CD4-positive, alpha-beta T cell treated with Interleukin-4 for 4 hours (primary cell): Measurements from ENCODE around the gene CASKIN2.
A peak's percentile ranks its signal among the peaks of the same experiment; 100 is the strongest.
"Not testable (repeated sequence)": the region's sequence is repeated elsewhere in the genome, so short reads cannot be mapped to it uniquely, and the experiment has no call there.

ENCODE experiments used
- DNase-seq: peaks from one replicate; pipeline ENCODE4 v3.0.0-alpha.2; 2020

CASKIN2 gene

DNA sequence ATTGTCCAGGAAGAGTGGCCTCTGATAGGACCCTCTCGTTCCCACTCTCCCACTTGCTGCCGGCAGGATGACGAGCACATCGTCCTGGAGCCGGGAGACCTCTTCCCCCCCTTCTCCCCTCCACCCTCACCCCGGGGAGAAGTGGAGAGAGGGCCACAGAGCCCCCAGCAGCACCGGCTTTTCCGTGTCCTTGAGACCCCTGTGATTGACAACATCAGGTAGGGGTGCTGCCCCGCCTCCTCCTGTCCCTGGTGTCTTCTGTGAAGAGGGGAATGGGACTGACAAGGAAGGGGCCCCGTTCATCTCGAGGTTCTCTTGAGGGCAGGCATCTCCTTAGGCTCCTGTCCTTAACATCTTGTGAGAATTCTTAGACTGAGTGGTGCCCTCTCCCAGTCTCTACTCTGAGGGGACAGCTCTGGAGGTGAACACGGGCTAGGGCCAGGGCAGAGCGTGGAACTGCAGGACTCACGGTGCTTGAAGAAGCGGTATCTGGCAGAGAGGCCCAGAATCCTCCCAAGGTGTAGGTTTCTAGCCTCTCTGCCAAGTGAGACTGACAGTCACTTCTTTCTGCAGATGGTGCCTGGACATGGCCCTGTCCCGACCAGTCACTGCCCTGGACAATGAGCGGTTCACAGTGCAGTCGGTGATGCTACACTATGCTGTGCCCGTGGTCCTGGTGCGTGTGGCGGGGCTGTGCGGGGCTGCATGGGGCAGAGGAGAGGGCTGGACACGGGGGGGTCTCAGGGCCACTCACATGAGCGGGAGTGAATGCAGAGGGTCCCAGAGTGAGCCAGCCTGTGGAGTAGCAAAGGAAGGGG is 26.4 kb downstream of the CASKIN2 start:
- DNase-seq, result no peak

DNA sequence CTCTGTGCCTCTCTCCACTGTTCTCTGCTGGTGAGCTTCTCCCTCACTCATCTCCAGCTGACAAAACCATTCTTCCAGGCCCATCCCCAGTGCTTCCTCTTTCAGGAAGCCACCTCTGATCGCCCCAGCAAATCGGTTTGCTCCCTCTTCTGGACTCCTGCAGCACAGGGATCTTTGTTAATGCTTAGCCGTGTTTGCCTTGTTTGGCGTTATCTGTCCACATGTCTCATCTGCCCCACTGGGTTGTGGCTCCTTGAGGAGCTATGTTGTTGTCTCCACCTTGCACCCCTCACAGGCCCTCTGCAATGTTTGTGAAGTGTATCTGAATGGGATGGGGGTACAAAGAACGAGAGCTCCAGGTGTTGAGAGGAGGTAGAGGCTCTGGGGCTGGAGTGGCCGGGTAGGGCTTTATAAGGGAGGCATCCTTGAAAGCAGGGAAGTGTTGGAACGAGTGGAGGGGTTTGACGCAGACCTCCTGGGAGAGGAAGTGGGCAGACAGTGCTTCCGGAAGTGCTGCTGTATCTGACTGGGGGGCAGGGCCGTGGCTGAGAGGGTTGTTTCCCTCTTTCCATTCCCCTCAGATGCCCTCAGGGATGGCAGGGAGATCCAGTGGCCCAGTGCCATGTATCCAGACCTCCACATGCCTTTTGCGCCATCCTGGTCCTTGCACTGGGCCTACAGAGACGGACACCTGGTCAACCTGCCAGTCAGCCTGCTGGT is 27.8 kb downstream of the CASKIN2 start:
- peak; percentile 46 for DNase-seq

- DNase-seq, result no peak
These were observed 28.4 kb downstream of the CASKIN2 start for GRCh38 chr17:75486951-75487350.

- DNase-seq, result no peak
These were observed 29.2 kb downstream of the CASKIN2 start for GRCh38 chr17:75486151-75486550.

DNA sequence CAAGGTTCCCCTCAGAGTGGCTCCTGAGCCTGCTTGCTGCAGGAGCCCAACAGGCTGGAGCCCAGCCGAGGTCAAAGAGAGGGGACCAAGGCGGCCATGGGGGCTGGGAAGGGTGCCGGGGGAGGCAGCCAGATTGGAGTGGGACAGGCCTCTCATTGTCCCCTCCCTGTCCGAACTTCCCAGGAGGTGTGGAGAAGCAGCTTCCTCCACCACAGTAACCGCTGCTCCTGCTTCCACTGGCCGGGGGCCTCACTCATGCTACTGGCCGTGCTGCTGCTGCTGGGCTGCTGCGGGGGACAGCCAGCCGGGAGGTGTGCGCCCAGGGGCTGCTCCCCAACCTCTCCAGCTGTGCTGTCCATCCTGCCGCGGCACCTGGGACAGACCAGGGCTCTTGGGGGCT is 29.6 kb downstream of the CASKIN2 start:
- no peak for DNase-seq

GRCh38 chr17:75482098-75482942 is 33.0 kb downstream of the CASKIN2 start:
- no peak for DNase-seq

- DNase-seq, result no peak
These were observed 33.9 kb downstream of the CASKIN2 start for GRCh38 chr17:75481194-75482068.

- DNase-seq, result no peak
These were observed 35.1 kb downstream of the CASKIN2 start for GRCh38 chr17:75480281-75480680.

- DNase-seq, result no peak
These were observed 36.8 kb downstream of the CASKIN2 start for GRCh38 chr17:75478508-75478907.

- DNase-seq, result not testable (repeated sequence)
These were observed 37.9 kb downstream of the CASKIN2 start for GRCh38 chr17:75477490-75477862.

DNA sequence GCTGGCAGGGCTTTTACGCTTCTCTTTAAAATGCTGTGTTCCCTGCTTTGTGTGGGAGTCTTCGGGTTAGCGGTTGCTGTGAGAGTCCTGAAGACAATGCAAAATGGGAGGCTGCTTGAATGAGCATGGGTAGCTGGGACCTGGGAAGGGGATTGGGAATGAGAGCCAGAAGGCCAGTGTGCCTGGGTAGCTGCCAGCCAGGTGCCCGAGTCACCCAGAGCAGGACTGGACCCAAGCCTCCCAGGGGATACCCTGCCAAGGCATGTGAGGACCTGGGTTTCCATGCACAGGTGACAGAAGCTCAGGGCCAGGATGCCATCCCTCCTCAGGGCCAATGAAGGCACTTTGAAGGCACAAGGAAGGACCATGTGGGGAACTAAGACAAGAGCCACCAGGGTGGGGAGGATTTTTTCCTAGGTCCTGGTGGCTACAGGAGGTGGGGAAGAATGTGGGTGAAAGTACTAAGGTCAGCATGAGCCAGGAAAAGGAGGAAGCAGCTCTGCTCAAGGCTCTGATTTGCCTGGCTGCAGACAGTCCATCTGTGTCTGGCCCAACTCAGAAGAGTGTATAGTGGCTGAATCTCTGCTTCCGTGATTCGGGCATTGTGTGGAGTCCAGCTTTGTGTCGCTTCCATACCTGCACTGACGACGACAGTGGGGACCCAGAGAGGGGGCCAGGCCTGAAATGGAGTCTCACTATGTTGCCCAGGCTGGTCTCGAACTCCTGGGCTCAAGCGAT is 38.4 kb downstream of the CASKIN2 start:
- no peak for DNase-seq

DNA sequence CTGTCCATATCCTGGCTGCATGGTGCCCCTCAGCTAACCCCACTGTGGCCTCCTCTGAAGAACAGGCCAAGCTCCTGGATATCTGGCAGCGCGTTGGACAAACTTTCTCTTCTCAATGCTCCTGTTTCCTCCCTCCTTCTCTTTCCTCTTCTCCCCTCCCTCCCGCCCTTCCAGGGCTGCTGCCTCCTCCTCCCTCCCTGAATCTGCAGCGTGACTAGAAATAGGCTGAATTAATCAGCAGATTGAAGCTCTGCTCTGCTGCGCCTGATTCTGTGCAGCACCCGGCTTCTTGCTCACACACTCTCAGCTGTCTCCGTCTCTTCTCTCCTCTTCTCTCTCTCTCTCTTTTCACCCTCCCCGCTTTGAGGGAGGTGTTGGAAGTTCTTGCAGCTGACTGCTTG is 39.1 kb downstream of the CASKIN2 start:
- DNase-seq, result no peak

DNA sequence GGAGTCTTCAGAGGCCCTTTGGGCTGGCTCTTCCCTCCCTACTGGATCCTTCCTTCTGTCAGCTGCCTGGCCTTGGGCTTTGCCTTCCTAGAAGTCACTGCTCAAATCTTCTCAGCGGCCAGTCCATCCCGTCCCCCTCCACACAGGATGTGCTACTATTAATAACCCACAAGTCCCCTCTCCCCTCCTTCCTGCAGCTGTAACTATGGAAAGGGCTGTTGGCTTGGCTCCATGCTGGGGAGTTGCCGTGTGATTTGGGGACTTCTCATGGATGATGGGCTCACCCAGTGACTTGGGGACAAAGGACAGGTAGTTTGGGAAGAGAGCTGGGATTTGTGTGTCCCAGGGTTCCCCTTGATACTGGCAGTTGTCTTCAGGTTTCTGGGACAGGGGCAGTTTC is 39.5 kb downstream of the CASKIN2 start:
- DNase-seq, result no peak

- DNase-seq, result no peak
These were observed 40.0 kb downstream of the CASKIN2 start for GRCh38 chr17:75475144-75475835.

- no peak for DNase-seq
These were observed 40.6 kb downstream of the CASKIN2 start for GRCh38 chr17:75474736-75475135.

- DNase-seq, result no peak
These were observed 42.1 kb downstream of the CASKIN2 start for GRCh38 chr17:75473246-75473645.

DNA sequence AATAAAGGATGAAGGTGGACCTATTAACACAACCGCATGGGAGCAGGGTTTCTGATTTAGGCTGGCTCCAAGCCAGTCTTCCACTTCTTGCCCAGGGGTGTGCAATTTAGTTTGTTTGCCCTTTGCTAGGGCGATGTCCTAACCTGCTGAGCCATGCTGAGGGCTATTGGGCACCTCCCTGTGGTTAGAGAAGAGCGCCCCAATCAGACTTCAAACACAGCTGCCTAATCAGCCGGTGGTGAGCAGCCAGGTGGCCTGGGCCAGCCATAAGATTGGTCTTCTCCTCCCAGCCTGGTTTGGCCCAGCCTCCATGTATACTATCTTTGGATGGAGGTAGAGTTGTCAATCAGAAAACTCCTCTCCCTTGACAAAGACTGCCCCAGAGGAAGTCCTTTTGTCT is 43.2 kb downstream of the CASKIN2 start:
- DNase-seq, result no peak

DNA sequence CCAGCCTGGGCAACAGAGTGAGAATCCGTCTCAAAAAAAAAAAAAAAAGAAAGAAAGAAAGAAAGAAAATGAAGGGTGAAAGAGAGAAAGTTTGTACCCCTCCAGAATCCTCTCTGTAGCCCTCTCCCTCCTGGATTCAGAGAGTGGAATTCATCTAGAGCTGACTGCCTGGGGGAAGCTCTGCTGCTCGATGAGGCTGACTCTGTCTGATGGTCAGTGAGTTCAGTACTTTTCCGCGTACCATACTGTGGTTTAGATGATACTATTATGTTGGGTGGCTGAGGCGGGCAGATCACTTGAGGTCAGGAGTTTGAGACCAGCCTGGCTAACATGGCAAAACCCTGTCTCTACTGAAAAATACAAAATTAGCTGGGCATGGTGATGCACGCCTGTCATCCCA is 44.1 kb downstream of the CASKIN2 start:
- no peak for DNase-seq

DNA sequence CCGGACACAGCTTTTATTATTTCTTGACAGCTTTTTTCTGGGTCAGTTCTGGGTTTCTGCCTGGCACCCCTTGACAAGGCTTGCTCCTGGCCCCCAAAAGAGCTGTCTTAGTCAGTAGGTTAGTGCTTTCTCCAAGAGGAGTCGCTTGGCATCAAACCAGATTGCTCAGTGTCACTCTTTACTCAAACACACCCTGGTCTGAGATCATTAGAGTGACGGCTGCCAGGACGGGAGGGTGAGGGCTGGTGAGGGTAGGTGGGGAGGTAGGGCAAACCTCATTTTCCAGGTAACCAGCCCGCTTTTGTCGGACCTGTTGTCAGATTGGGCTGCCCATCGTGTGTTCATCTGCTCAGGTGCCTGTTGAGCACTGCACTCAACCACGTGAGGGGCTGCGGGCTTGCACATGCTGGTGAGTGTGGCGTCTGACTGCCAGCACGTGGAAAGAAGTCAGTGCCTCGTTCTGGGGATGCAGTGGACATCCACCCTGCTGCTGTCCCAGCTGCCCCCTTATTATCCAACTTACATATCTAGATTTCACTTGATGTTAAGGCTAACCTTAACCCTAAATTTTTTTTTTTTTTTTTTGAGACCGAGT is 46.5 kb downstream of the CASKIN2 start:
- DNase-seq, result no peak

- no peak for DNase-seq
These were observed 47.0 kb downstream of the CASKIN2 start for GRCh38 chr17:75468291-75468754.

DNA sequence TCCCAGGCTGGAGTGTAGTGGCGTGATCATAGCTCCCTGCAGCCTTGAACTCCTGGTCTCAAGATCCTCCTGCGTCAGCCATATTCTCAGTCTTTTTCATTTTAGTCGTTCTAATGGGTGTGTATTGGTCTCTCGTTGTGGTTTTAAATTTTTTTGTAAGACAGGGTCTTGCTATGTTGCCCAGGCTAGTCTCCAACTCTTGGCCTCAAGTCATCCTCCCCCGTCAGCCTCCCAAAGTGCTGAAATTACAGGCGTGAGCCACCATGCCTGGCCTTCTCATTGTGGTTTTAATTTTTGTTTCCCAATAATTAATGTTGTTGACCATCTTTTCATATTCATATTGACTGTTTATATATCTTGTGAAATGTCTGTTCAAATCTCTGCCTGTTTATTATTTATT is 50.3 kb downstream of the CASKIN2 start:
- no peak for DNase-seq
